ENCODE measurements around the gene ARHGAP19.

GRCh38 chr10:97220355-97220754, 72.1 kb downstream of the ARHGAP19 start:
- TF ChIP-seq CTCF (conservative IDR thresholded peaks at IDR 0.05; ENCODE audit: low read depth, low read length) (no peak), EZH2 (IDR thresholded peaks at IDR 0.05; ENCODE audit: borderline replicate concordance, low read depth, low read length, poor library complexity, severe bottlenecking) (no peak)

All from A673 (cell line).